NCI-H1092 (cell line): Measurements from ENCODE around the gene PAX7.

Source experiments
- DNase-seq: peaks from one replicate; lab custom pipeline; 2025; lab: John Stamatoyannopoulos, UW

Gene PAX7

GRCh38 chr1:18796950-18797349 lies 166.3 kb downstream of the PAX7 start:
- no peak for DNase-seq
